IPS-15b (cell line): ENCODE results near the gene LNPEP.

Experiments used
- H3K27me3 ChIP-seq: one replicate; pipeline ENCODE4 v1.6.1; 2013; ENCODE audit warnings: low read length; ENCODE audit not compliant: control insufficient read depth, insufficient read depth
- H3K36me3 ChIP-seq: one replicate; pipeline ENCODE4 v1.6.1; 2013; ENCODE audit warnings: low read length; ENCODE audit not compliant: control insufficient read depth, insufficient read depth
- H3K4me1 ChIP-seq: one replicate; pipeline ENCODE4 v1.6.1; 2013; ENCODE audit warnings: mild to moderate bottlenecking, low read length; ENCODE audit not compliant: control insufficient read depth, insufficient read depth
- H3K4me3 ChIP-seq: one replicate; pipeline ENCODE4 v1.5.1; 2013; ENCODE audit warnings: low read depth, low read length
- H3K9ac ChIP-seq: one replicate; pipeline ENCODE4 v1.6.1; 2013; ENCODE audit warnings: low read depth, mild to moderate bottlenecking, low read length
- H3K9me3 ChIP-seq: one replicate; pipeline ENCODE4 v1.6.1; 2013; ENCODE audit warnings: mild to moderate bottlenecking, low read length; ENCODE audit not compliant: control insufficient read depth, insufficient read depth

The LNPEP gene

DNA sequence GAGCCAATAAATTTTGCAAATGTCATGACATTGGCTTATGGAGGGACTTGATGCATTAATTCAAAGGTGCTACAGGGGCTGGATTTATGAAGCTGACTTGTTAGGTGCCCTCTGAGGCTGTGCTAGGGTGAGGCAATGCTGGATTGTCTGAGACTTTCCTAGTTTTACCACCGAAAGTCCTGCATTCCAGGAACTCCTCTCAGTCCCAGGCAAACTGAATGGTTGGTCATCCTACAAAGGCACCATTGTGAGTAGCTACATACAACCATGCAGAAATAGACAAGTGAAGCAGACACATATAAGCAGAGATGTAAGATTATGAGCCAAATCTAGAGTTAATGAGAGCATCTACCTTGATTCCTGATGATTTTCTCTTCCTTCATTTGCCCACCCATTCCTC, 111.2 kb downstream of the LNPEP start:
- Histone ChIP-seq H3K9ac (no peak overlapping the region), H3K36me3 (no peaks in the 10 kb centered on the region), H3K9me3 (no peaks in the 10 kb centered on the region), H3K4me1 (peaks cover 4% of the 10 kb centered on the region), H3K4me3 (no peak overlapping the region), H3K27me3 (no peaks in the 10 kb centered on the region)

DNA sequence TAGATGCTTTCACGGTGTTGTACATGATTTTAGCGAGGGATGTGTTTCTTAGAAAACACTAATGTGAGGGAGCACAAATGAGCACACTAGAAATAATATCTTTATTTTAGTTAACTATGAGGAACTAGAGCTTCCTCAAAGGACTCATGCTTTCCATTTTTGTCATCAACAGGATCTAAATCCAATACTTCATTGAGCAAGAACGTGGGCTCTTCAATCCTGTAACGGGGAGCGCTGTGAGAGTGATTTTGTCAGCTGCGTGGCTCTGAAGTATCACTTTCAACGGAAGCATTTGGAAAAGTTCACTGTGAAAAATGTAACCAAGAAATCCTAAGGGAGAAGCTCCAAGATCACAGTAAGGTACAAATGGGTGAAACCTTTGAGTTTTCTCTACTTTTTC, 113.3 kb downstream of the LNPEP start:
- H3K27me3 ChIP-seq = no peaks in the 10 kb centered on the region
- H3K36me3 ChIP-seq = no peaks in the 10 kb centered on the region
- H3K9ac ChIP-seq = no peak overlapping the region
- H3K4me1 ChIP-seq = no peaks in the 10 kb centered on the region
- H3K4me3 ChIP-seq = no peak overlapping the region
- no peaks in the 10 kb centered on the region for H3K9me3 ChIP-seq

DNA sequence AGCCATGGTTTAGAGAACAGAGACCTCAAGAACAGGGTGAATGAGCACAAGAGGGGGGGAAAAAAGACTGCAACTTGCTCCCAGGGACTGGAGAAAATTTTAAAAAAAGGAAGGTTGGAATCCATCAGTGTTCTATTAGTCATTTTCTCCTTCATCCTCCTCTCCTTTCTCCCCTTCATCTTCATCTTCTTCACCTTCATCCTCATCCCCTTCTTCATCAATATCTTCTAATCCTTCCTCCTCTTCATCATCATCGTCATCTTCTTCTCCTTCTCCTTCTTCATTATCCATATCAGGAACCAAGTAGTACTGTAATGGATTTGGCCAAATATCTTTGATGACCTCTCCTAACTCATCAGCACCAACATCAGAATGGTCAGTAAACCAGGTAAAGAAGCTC, 120.4 kb downstream of the LNPEP start:
- Histone ChIP-seq H3K36me3 (no peaks in the 10 kb centered on the region), H3K27me3 (no peaks in the 10 kb centered on the region), H3K4me1 (no peaks in the 10 kb centered on the region), H3K4me3 (no peak overlapping the region), H3K9ac (no peak overlapping the region), H3K9me3 (no peaks in the 10 kb centered on the region)

DNA sequence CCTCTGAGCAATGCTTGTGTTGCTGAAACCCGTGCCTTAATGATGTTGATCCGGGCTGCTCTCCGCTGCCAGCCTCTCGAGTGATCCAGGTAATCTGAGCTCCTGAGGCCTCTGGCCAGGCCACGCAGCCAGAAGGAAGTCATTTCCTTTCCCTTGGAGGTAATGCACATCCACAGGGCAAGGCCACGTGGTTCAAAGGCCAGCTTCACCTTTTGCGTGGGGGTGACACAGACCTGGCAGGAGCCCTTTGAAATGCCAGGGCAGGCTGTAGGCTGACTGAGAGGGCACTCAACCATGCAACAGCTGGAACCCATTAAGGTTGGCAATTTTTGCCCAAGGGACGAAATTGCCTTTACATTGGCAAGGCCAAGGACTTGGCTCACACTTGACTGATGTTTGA, 126.2 kb downstream of the LNPEP start:
- no peak overlapping the region for H3K9ac ChIP-seq
- H3K36me3 ChIP-seq = no peaks in the 10 kb centered on the region
- no peaks in the 10 kb centered on the region for H3K9me3 ChIP-seq
- H3K27me3 ChIP-seq = no peaks in the 10 kb centered on the region
- H3K4me3 ChIP-seq = no peak overlapping the region
- H3K4me1 ChIP-seq = peaks cover 14% of the 10 kb centered on the region

DNA sequence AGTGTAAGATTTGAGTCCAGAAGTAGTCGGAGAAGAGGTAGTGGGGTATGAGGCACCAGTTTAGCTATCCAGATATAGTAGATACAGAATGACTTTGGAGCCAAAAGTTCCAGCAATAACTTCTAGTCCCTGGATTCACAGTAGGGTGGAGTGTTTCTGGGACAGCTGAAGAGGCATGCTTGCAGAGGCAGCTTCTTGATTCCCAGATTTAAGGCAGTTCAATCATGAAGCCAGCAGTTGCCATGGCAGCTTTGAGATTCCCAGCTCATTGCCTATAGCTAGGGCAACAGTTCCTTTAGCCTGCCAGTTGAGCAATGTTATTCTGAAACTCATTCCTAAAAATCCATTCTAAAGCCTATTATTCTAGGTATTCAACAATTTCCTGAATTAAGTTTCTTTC, 127.4 kb downstream of the LNPEP start:
- H3K4me1 ChIP-seq = peaks cover 14% of the 10 kb centered on the region
- no peaks in the 10 kb centered on the region for H3K27me3 ChIP-seq
- no peaks in the 10 kb centered on the region for H3K9me3 ChIP-seq
- no peak overlapping the region for H3K4me3 ChIP-seq
- H3K9ac ChIP-seq = no peak overlapping the region
- no peaks in the 10 kb centered on the region for H3K36me3 ChIP-seq

DNA sequence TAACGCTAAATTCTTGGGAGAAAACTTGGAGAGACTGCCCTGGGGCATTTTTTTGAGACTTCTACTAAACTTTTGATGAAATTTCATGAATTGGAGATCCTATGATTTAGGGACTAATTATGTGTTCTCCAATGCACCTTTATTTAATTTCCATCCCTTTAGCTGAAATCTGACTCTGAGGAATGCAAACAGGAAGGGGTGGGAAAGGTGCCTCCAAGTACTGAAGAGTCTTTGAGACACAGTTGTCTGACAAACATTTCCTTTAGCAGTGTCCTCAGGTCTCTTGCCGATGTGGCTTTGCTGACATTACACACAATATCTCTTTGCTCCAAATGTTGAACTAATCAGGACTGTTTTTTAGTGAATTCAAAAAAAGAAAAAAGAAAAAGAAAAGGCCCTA, 129.6 kb downstream of the LNPEP start:
- no peaks in the 10 kb centered on the region for H3K36me3 ChIP-seq
- peaks cover 14% of the 10 kb centered on the region for H3K4me1 ChIP-seq
- no peak overlapping the region for H3K4me3 ChIP-seq
- no peaks in the 10 kb centered on the region for H3K27me3 ChIP-seq
- H3K9ac ChIP-seq = no peak overlapping the region
- no peaks in the 10 kb centered on the region for H3K9me3 ChIP-seq

DNA sequence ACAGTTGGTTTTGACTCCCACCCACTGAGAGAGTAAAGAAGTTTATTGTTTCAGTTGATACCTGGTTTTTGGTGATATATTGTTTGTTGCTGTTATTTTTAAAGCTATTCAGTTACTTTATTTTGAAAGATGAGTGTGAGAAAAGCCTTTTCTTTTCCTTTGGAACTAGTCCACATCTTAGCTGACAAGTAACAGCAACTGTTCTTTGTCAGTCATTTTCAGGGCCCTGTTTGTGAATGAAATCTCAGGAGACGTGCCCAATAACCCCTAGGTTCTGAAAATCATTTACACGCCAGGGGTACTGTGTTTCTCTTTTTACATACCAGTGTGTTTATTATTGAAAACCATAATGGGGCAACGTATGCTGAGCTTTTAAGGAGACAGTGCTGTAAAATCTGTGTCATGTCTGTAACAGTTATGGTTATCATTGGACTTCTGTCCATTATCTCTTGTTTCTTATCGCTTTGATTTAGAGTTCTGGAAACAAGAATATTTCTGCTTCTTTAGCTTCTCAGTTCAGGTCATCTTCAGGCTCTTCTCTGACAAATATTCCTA, 131.5 kb downstream of the LNPEP start:
- H3K9me3 ChIP-seq = no peaks in the 10 kb centered on the region
- no peaks in the 10 kb centered on the region for H3K27me3 ChIP-seq
- H3K4me3 ChIP-seq = no peak overlapping the region
- H3K4me1 ChIP-seq = peaks cover 14% of the 10 kb centered on the region
- H3K36me3 ChIP-seq = no peaks in the 10 kb centered on the region
- H3K9ac ChIP-seq = no peak overlapping the region

DNA sequence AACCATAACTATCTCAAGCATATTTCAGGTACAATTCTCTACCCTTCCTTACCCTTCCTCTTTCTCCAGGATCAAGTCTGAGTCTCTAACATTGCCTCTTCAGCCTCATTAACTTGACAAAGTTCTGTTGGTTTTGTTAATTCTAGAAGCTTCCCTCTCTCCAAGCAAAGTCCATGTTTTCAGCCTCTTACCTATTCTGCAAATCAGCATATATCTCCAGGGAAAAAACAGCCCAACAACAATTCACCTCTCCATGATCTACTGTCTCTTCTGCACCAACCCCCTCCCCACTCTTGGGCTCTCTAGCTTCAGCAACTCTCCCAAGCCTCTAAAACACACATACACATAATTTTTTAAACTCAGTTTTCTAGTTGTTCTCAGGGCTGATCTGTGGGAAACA, 134.4 kb downstream of the LNPEP start:
- H3K36me3 ChIP-seq = no peaks in the 10 kb centered on the region
- H3K9ac ChIP-seq = no peak overlapping the region
- no peak overlapping the region for H3K4me3 ChIP-seq

DNA sequence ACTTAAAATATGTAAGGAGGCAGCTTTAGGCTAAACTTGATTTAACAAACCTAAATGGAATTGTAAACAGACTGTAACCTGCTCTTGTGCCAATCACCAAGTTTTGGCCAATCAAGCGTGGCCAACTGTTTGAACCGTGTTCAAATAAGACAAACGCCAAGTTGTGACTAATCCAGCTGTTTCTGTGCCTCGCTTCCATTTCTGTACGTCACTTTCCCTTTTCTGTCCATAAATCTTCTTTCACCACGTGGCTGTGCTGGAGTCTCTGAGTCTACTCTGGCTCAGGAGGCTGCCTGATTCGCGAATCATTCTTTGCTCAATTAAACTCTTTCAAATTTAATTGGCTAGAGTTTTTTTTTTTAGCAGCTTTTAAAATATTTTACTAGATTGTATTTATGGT, 135.2 kb downstream of the LNPEP start:
- Histone ChIP-seq H3K36me3 (no peaks in the 10 kb centered on the region), H3K27me3 (no peaks in the 10 kb centered on the region), H3K4me3 (no peak overlapping the region), H3K9ac (no peak overlapping the region), H3K4me1 (peaks cover 3% of the 10 kb centered on the region), H3K9me3 (no peaks in the 10 kb centered on the region)

More for the DNA sequence above, 134.4 kb downstream of the LNPEP start:
- peaks cover 11% of the 10 kb centered on the region for H3K4me1 ChIP-seq
- no peaks in the 10 kb centered on the region for H3K9me3 ChIP-seq
- H3K27me3 ChIP-seq = no peaks in the 10 kb centered on the region

DNA sequence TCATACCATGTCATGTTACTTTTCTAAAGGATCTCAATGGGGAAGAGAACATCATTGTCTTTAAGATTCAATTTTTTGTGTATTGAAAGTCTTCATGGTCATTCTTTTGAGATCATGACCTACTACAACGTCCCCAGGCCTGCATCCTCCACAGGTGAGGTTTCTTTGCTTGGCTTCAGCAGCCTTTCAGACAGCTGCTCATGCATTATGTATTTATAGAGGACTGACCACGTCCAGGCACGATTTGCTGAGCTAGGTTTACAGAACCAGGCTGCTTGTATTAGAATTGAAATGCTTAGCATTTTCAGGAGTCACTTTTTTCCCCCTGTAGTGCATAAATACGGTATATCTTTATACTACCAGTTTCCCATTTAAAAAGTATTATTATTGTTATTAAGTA, 136.1 kb downstream of the LNPEP start:
- no peak overlapping the region for H3K4me3 ChIP-seq
- no peaks in the 10 kb centered on the region for H3K27me3 ChIP-seq
- H3K4me1 ChIP-seq = no peaks in the 10 kb centered on the region
- H3K36me3 ChIP-seq = no peaks in the 10 kb centered on the region
- no peak overlapping the region for H3K9ac ChIP-seq
- no peaks in the 10 kb centered on the region for H3K9me3 ChIP-seq

DNA sequence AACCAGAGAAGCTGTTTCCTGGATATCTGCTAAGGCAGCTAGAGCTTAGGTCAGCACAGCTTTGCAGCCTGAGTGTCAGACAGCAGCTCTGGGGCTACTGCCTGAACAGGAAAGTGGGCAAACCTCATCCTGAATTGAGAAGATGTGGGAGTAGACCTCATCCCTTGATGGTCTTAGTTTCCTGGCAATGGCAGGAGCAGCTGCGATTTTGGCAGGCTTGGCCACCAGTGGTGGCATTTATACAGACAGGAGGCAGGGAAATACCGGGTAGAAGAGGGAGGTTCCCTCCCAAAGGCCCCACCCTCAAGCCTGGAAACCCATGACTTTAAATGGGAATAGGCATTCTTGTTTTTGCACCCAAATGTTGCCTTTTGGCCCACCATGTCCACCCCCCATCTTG, 136.8 kb downstream of the LNPEP start:
- Histone ChIP-seq H3K4me3 (no peak overlapping the region), H3K36me3 (no peaks in the 10 kb centered on the region), H3K27me3 (no peaks in the 10 kb centered on the region), H3K4me1 (no peaks in the 10 kb centered on the region), H3K9me3 (no peaks in the 10 kb centered on the region), H3K9ac (no peak overlapping the region)

DNA sequence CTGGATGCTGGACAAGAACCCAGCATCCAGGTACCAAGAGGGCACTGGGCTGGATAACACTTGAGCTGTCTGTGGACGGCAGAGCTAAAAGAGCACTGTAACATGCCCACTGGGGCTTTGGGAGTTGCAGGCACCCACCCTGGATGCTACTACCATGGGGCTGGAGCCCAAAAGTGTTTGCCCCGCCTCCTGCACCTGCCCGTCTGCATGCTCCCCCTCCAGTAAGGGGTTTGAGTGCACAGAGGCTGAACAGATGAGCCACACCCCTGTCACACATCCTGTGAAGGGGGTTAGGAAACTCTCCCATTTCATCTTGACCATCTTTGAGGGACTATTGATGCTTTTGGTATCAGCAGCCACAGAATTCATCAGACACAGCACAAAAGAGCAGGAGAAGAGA, 137.5 kb downstream of the LNPEP start:
- no peaks in the 10 kb centered on the region for H3K9me3 ChIP-seq
- H3K4me3 ChIP-seq = no peak overlapping the region
- H3K4me1 ChIP-seq = no peaks in the 10 kb centered on the region
- H3K27me3 ChIP-seq = no peaks in the 10 kb centered on the region
- no peak overlapping the region for H3K9ac ChIP-seq
- H3K36me3 ChIP-seq = no peaks in the 10 kb centered on the region
